K562 (cell line): ENCODE data around the gene CTCFL. TPM values are rescaled to one million over a fixed set of nuclear protein-coding genes. Genes with fewer than 3 reads are reported as not detected.

Source experiments
- ATAC-seq: fragments of 200-7000 bp; cut with Tn5 transposase; 3 replicates; pipeline ENCODE4 v1.9.1; 2020; ENCODE audit warnings: moderate library complexity
- BruUV-seq: library from RNA; stranded (reverse); fragments of 400-500 nt; replicated peaks from 2 replicates; lab custom pipeline; 2021; lab: Mats Ljungman, UMichigan
- CTCF ChIA-PET: fragments of 300-600 bp; formaldehyde crosslinking; extraction: SDS; loops from one replicate; lab custom pipeline; 2021; ENCODE audit warnings: low intra/inter-chr PET ratio; lab: Yijun Ruan, JAX
- POLR2A ChIA-PET: fragments of 300-600, 350-650 bp; sonication (Branson Sonifier 250); formaldehyde crosslinking; extraction: SDS; loops from one replicate; lab custom pipeline; 2021; ENCODE audit warnings: antibody characterized with exemption, inconsistent platforms; lab: Yijun Ruan, JAX
- DNase-seq, 4 experiments: peaks; one replicate each; pipeline versions ENCODE4 v3.0.0 to v3.0.0-alpha.2; 2011 to 2018; ENCODE audit warnings: low spot score in 3 of 4, mixed read lengths in 3 of 4; ENCODE audit errors: extremely low read depth in 1 of 4
- FAIRE-seq: peaks from 2 replicates; lab custom pipeline; 2011; peaks lifted over from hg19 to GRCh38; lab: Jason Lieb, UNC
- H2AFZ ChIP-seq: 2 replicates; pipeline ENCODE4 v1.6.0; 2011; ENCODE audit warnings: low read depth, low read length, control low read depth, inconsistent platforms
- H3K27ac ChIP-seq: fragments of 200-600 bp; 3 replicates; pipeline ENCODE4 v1.8.0; 2011; ENCODE audit warnings: low read depth, mild to moderate bottlenecking, control low read depth, inconsistent platforms, low read length, moderate library complexity, mixed read lengths; ENCODE audit errors: extremely low read depth
- H3K27me3 ChIP-seq, 2 experiments: fragments of 300-600 bp in 1 of 2; 2 replicates in 1 of 2; 3 replicates in 1 of 2; pipeline versions ENCODE4 v1.6.0 to v1.8.0; 2011; ENCODE audit warnings: inconsistent platforms in 2 of 2, low read length in 2 of 2, mild to moderate bottlenecking in 1 of 2, mixed read lengths in 1 of 2, moderate library complexity in 1 of 2; ENCODE audit not compliant: control insufficient read depth in 2 of 2, insufficient read depth in 2 of 2
- H3K36me3 ChIP-seq: fragments of 300-600 bp; 3 replicates; pipeline ENCODE4 v1.8.0; 2011; ENCODE audit warnings: mild to moderate bottlenecking, low read length, inconsistent platforms; ENCODE audit not compliant: control insufficient read depth, insufficient read depth
- H3K4me1 ChIP-seq, 2 experiments: fragments of 200-600 bp in 1 of 2; replicated peaks in 1 of 2; 2 replicates in 1 of 2; 3 replicates in 1 of 2; pipeline versions ENCODE4 v1.5.1 to v1.8.0; 2011; ENCODE audit warnings: inconsistent platforms in 2 of 2, low read length in 2 of 2, mild to moderate bottlenecking in 1 of 2, mixed read lengths in 1 of 2, moderate library complexity in 1 of 2; ENCODE audit not compliant: control insufficient read depth in 2 of 2, insufficient read depth in 2 of 2
- H3K4me2 ChIP-seq: 2 replicates; pipeline ENCODE4 v1.6.1; 2011; ENCODE audit warnings: low read length, control low read depth, inconsistent platforms, mixed read lengths; ENCODE audit not compliant: insufficient read depth
- H3K4me3 ChIP-seq: fragments of 200-600 bp; sonication (generic), shearing (Covaris generic); 2 replicates; pipeline ENCODE4 v1.5.1; 2016; ENCODE audit warnings: control low read depth, inconsistent platforms
- H3K79me2 ChIP-seq: fragments of 200-600 bp; 3 replicates; pipeline ENCODE4 v1.8.0; 2011; ENCODE audit warnings: low read length, inconsistent platforms; ENCODE audit not compliant: control insufficient read depth, insufficient read depth
- H3K9ac ChIP-seq, 2 experiments: 2 replicates each; pipeline versions ENCODE4 v1.6.0 to v1.6.1; 2011; ENCODE audit warnings: low read depth in 2 of 2, low read length in 2 of 2, control low read depth in 1 of 2, inconsistent platforms in 1 of 2, mild to moderate bottlenecking in 1 of 2, mixed read lengths in 1 of 2; ENCODE audit not compliant: insufficient read depth in 1 of 2
- H3K9me1 ChIP-seq: one replicate; pipeline ENCODE4 v1.6.0; 2011; ENCODE audit warnings: inconsistent platforms, mild to moderate bottlenecking, low read length, moderate library complexity; ENCODE audit not compliant: control insufficient read depth, insufficient read depth
- H3K9me3 ChIP-seq: replicated peaks from 2 replicates; pipeline ENCODE4 v1.5.1; 2011; ENCODE audit warnings: low read depth, low read length, inconsistent platforms; ENCODE audit not compliant: control insufficient read depth, insufficient read depth
- H4K20me1 ChIP-seq: replicated peaks from 2 replicates; pipeline ENCODE4 v1.6.1; 2011; ENCODE audit warnings: low read length, inconsistent platforms, mixed read lengths; ENCODE audit not compliant: control insufficient read depth, insufficient read depth
- CTCF ChIP-seq, 3 experiments: IDR thresholded peaks in 2 of 3; conservative IDR thresholded peaks in 1 of 3; 2 replicates each; pipeline ENCODE4 v1.5.1; 2011 to 2012; ENCODE audit warnings: low read length in 3 of 3, mild to moderate bottlenecking in 3 of 3, control low read depth in 2 of 3, improper control_type of control experiment in 1 of 3, inconsistent platforms in 1 of 3, low read depth in 1 of 3, mixed read lengths in 1 of 3, moderate library complexity in 1 of 3; ENCODE audit not compliant: insufficient read depth in 2 of 3
- E2F8 ChIP-seq: fragments of 450-650 bp; IDR thresholded peaks from 2 replicates; pipeline ENCODE4 v1.7.1; 2018; ENCODE audit warnings: mild to moderate bottlenecking, low read depth; ENCODE audit not compliant: partially characterized antibody
- POLR2G ChIP-seq: fragments of 200-400 bp; formaldehyde crosslinking; IDR thresholded peaks from 2 replicates; pipeline ENCODE4 v1.6.1; 2017; ENCODE audit warnings: low read depth, mild to moderate bottlenecking, antibody characterized with exemption, low read length, moderate library complexity
- SMARCA4 ChIP-seq: fragments of 450-650 bp; IDR thresholded peaks from 2 replicates; pipeline ENCODE4 v1.6.1; 2016
- SMC3 ChIP-seq: conservative IDR thresholded peaks from 2 replicates; pipeline ENCODE4 v1.6.1; 2011; ENCODE audit warnings: low read depth, low read length, improper control_type of control experiment; ENCODE audit not compliant: insufficient read depth
- TCF15 ChIP-seq: fragments of 250-450 bp; sonication (Bioruptor Pico); IDR thresholded peaks from 2 replicates; pipeline ENCODE4 v1.8.0; 2022; ENCODE audit warnings: moderate library complexity, mild to moderate bottlenecking, inconsistent platforms
- WGBS: fragments of 100-300 bp; shearing (Covaris generic); methylation state at CpG from one replicate; pipeline ENCODE4 v1.1.6; 2016; ENCODE audit warnings: low coverage, mixed read lengths; ENCODE audit not compliant: insufficient coverage; ENCODE audit errors: missing lambda C conversion rate; 5-methylcytosine and 5-hydroxymethylcytosine counted together
- in situ Hi-C: fragments of 300-500 bp; cut with MboI; formaldehyde crosslinking; loops from 4 replicates; pipeline ENCODE4 v1.15.0; 2018; ENCODE audit warnings: inconsistent platforms, mixed read lengths
- intact Hi-C: fragments of 100-400 bp; cut with micrococcal nuclease; formaldehyde crosslinking; loops from 2 replicates; pipeline ENCODE4 v1.14.2; 2022
- polyA plus RNA-seq, 8 experiments: library from polyadenylated mRNA; depleted of rRNA in 4 of 8; stranded (reverse) in 5 of 8; unstranded in 3 of 8; fragments of >200 nt; fragmentation: Nextera tagmentation in 2 of 8; fragmentation: Illumina TruSeq in 1 of 8; extraction: Ambion mirVana in 2 of 8; extraction: Trizol in 1 of 8; gene quantifications; 2 replicates each; pipeline versions ENCODE4 v1.2.1 to v1.2.3, GENCODE V29; 2011 to 2014; ENCODE audit warnings: inconsistent platforms in 1 of 8, missing spikeins in 1 of 8
- total RNA-seq, 7 experiments: library from RNA; depleted of rRNA in 6 of 7; stranded (reverse); fragments of >200 nt in 6 of 7; fragmentation: Illumina TruSeq in 2 of 7; extraction: Trizol in 2 of 7; gene quantifications; 2 replicates each; pipeline versions ENCODE4 v1.2.1 to v1.2.3, GENCODE V29; 2011 to 2021; ENCODE audit warnings: low replicate concordance in 1 of 7

The CTCFL gene
- total and polyA plus RNA-seq, 9 of the 15 experiments (the other 6 are each of a cell fraction or from before 2014, with no cell fraction given), result 42.4 to 188 (median 111) TPM

- no peak for ATAC-seq
- BruUV-seq, result no TSS peak
- peaks cover 89% of the 10 kb centered on the region for H3K36me3 ChIP-seq
- TF ChIP-seq TCF15 (no peak), SMARCA4 (no peak), E2F8 (no peak), POLR2G (0 out of 2 replicates have a peak, but pooled peaks have one; percentile 22), SMC3 (no peak), CTCF (IDR thresholded peaks at IDR 0.05 in 2 of 3, conservative IDR thresholded peaks at IDR 0.05 in 1 of 3; ENCODE audit: insufficient read depth in 2 of 3, low read depth in 1 of 3, low read length in 3 of 3) (0 out of 6 replicates have a peak, but pooled peaks of 1 of the 3 experiments have one; percentile 5)
- TF ChIP-seq, all 486 proteins: peak for 2
- in situ Hi-C loops, result no loop called here
- DNase-seq (no peak), FAIRE-seq (no peak)
- Histone ChIP-seq H2AFZ (no peak overlapping the region), H3K4me2 (no peak overlapping the region), H3K9me1 (no peaks in the 10 kb centered on the region), H4K20me1 (no peaks in the 10 kb centered on the region), H3K9ac (no peak overlapping the region), H3K27me3 (no peaks in the 10 kb centered on the region), H3K4me3 (no peak overlapping the region), H3K9me3 (peaks cover under 1% of the 10 kb centered on the region), H3K27ac (no peak overlapping the region), H3K79me2 (no peaks in the 10 kb centered on the region), H3K4me1 (peaks cover 0 to 3% of the 10 kb centered on the region in 2 experiments; a peak in 2 of 5 replicates)
- whole genome bisulfite sequencing, result 92% methylated on average over 14 of the region's 17 CpGs
- ChIA-PET CTCF (no interaction called here), POLR2A (interaction anchor here (1.0 kb wide), 1 partner anchor 126 kb away, joined by 3 read pairs; no protein-coding TSS in a partner anchor)
- intact Hi-C loops, result no loop called here
These were observed 23.2 kb downstream of the CTCFL start for GRCh38 chr20:57501461-57502335.
